Fibroblast of skin of back (primary cell): ENCODE measurements around the gene GJD3.
"Not testable (repeated sequence)": the region's sequence is repeated elsewhere in the genome, so short reads cannot be mapped to it uniquely, and the experiment has no call there.

Experiments
- DNase-seq: peaks from one replicate; pipeline ENCODE4 v3.0.0-alpha.2; 2013

GJD3 gene

GRCh38 chr17:40367728-40368127 is 3.2 kb upstream of the GJD3 start:
- not testable (repeated sequence) for DNase-seq

GRCh38 chr17:40366861-40367518 is 2.5 kb upstream of the GJD3 start:
- no peak for DNase-seq

GRCh38 chr17:40366076-40366860 is 1.7 kb upstream of the GJD3 start:
- no peak for DNase-seq

GRCh38 chr17:40364906-40365305 is 369 bp upstream of the GJD3 start:
- no peak for DNase-seq

GRCh38 chr17:40363111-40363827 is 1.3 kb downstream of the GJD3 start:
- peak; percentile 35 for DNase-seq

- peak; percentile 76 for DNase-seq
Measured at GRCh38 chr17:40362696-40363110, 1.8 kb downstream of the GJD3 start.

GRCh38 chr17:40361925-40362695 is 2.4 kb downstream of the GJD3 start:
- no peak for DNase-seq

- no peak for DNase-seq
Measured at GRCh38 chr17:40361063-40361924, 3.2 kb downstream of the GJD3 start.

- DNase-seq = no peak
Measured at GRCh38 chr17:40360091-40360490, 4.4 kb downstream of the GJD3 start.

- DNase-seq = peak; percentile 75
Measured at GRCh38 chr17:40358323-40359038, 6.1 kb downstream of the GJD3 start.

GRCh38 chr17:40356990-40357881 is 7.3 kb downstream of the GJD3 start:
- DNase-seq = no peak

- DNase-seq = no peak
Measured at GRCh38 chr17:40355804-40356758, 8.5 kb downstream of the GJD3 start.

GRCh38 chr17:40355123-40355803 is 9.3 kb downstream of the GJD3 start:
- DNase-seq = peak; percentile 45

- DNase-seq = no peak
Measured at GRCh38 chr17:40354221-40355122, 10.1 kb downstream of the GJD3 start.

- DNase-seq = no peak
Measured at GRCh38 chr17:40352779-40353394, 11.7 kb downstream of the GJD3 start.

GRCh38 chr17:40352237-40352778 is 12.2 kb downstream of the GJD3 start:
- no peak for DNase-seq
